Fibroblast of villous mesenchyme (primary cell): ENCODE measurements around the gene RGS12. TPM values are rescaled to one million over a fixed set of nuclear protein-coding genes. Genes with fewer than 3 reads are reported as not detected.

Experiments used
- DNase-seq: peaks from one replicate; pipeline ENCODE4 v3.0.0-alpha.2; 2010; ENCODE audit warnings: low read depth
- H3K4me3 ChIP-seq: 2 replicates; pipeline ENCODE4 v1.5.1; 2011; ENCODE audit warnings: low read depth, mild to moderate bottlenecking, low read length
- CTCF ChIP-seq: IDR thresholded peaks from 2 replicates; pipeline ENCODE4 v1.5.1; 2012; ENCODE audit warnings: low read depth, mild to moderate bottlenecking, low read length; ENCODE audit not compliant: insufficient read depth
- total RNA-seq: library from RNA; depleted of rRNA; stranded (reverse); fragments of >200 nt; gene quantifications from 2 replicates; pipeline ENCODE4 v1.2.3, GENCODE V29; 2012

The RGS12 gene
- total RNA-seq, 1 donor = 11.7 TPM

- TF ChIP-seq CTCF = no peak
- no peak for DNase-seq
- no peak overlapping the region for H3K4me3 ChIP-seq
Measured at GRCh38 chr4:3307891-3308575, 15.2 kb downstream of the RGS12 start.

- no peak for TF ChIP-seq CTCF
- no peak for DNase-seq
- no peak overlapping the region for H3K4me3 ChIP-seq
Measured at GRCh38 chr4:3308691-3309090, 15.9 kb downstream of the RGS12 start.

DNA sequence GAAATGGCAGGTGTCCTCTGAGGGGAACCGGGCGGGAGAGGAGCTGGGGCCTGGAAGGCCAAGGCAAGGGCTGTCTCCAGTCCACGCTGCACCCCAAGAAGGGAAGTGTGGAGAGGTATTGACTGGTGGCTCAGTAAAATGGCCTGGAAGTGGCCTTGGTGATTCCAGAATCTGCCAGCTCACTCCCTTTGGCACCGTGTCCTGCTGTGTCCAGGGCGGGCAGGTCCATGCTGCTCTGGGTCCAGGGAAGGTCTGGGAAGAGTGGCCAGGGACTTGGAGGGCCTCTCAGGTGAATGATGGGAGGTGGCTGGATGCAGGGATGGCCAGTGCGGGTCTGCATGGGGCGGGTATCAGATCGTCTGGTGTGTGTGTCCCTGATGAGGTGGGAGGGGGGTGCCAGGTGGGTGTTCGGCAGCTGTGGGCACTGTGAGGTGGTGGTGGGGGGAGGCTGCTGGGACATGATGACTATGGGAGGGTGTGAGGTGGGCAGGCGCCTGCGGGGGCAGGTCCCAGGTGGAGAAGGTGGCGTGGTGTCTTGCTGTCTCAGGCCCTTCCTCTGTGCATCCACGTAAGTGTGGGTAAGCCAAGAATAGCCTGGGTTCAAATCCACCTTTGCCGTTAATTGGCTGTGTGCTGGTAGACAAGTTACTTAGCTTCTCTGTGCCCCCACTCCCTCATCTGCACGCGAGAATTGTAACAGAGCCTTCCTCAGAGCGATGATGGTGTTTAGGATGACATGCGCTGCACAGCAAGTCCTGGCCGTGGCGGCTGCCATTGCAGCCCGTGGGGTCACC lies 17.7 kb downstream of the RGS12 start:
- DNase-seq = no peak
- TF ChIP-seq CTCF = no peak
- H3K4me3 ChIP-seq = no peak overlapping the region

GRCh38 chr4:3311095-3311372 lies 18.2 kb downstream of the RGS12 start:
- TF ChIP-seq CTCF = no peak
- H3K4me3 ChIP-seq = no peak overlapping the region
- no peak for DNase-seq

- no peak overlapping the region for H3K4me3 ChIP-seq
- TF ChIP-seq CTCF = no peak
- DNase-seq = no peak
Measured at GRCh38 chr4:3311489-3312171, 18.8 kb downstream of the RGS12 start.

DNA sequence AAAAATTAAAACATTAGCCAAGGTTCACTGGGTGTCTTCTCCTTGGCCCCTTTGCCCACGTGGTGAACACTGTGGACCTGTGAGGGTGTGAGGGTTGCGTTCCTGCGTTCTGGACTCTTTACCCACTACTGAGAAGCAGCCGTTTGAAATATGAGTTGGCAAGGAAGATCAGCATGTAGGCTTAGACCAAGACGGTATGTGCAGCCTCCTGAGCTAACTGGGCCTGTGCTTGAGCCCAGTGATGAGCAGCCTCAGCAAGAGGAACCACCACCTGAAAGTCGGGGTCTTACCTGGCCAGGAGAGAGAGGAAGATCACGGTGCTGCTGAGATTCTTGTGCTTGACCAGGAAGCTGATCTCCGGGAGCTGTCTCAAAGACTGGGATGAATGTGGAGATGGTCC lies 19.5 kb downstream of the RGS12 start:
- DNase-seq = no peak
- TF ChIP-seq CTCF = no peak
- H3K4me3 ChIP-seq = no peak overlapping the region
